DOHH2 (cell line): ENCODE data around the gene IRF7.
A peak's percentile ranks its signal among the peaks of the same experiment; 100 is the strongest.

Experiments
- H3F3A ChIP-seq: fragments of 200-600 bp; sonication (generic), shearing (Covaris generic); 2 replicates; pipeline ENCODE4 v1.6.0; 2016; ENCODE audit warnings: antibody characterized with exemption, mild to moderate bottlenecking; ENCODE audit not compliant: control insufficient read depth, insufficient read depth
- H3K27ac ChIP-seq: fragments of 200-600 bp; sonication (generic); 2 replicates; pipeline ENCODE4 v1.5.1; 2014; ENCODE audit warnings: low read depth, mild to moderate bottlenecking, low read length, moderate library complexity
- H3K27me3 ChIP-seq: fragments of 200-600 bp; sonication (generic); 2 replicates; pipeline ENCODE4 v1.6.1; 2014; ENCODE audit warnings: mild to moderate bottlenecking, low read length, mixed read lengths; ENCODE audit not compliant: control insufficient read depth
- H3K36me3 ChIP-seq: fragments of 200-600 bp; sonication (generic); 2 replicates; pipeline ENCODE4 v1.6.1; 2014; ENCODE audit warnings: mild to moderate bottlenecking, low read length, moderate library complexity, mixed read lengths; ENCODE audit not compliant: control insufficient read depth
- H3K4me1 ChIP-seq: fragments of 200-600 bp; sonication (generic); 2 replicates; pipeline ENCODE4 v1.6.1; 2014; ENCODE audit warnings: mild to moderate bottlenecking, low read length, mixed read lengths; ENCODE audit not compliant: control insufficient read depth
- H3K4me2 ChIP-seq: fragments of 200-600 bp; sonication (generic); 2 replicates; pipeline ENCODE4 v1.6.0; 2014; ENCODE audit warnings: mild to moderate bottlenecking, low read length, moderate library complexity
- H3K4me3 ChIP-seq: fragments of 200-600 bp; sonication (generic); 2 replicates; pipeline ENCODE4 v1.5.1; 2014; ENCODE audit warnings: mild to moderate bottlenecking, low read length, mixed read lengths
- H3K79me2 ChIP-seq: fragments of 200-600 bp; sonication (generic); 2 replicates; pipeline ENCODE4 v1.6.1; 2014; ENCODE audit warnings: mild to moderate bottlenecking, low read length, mixed read lengths; ENCODE audit not compliant: control insufficient read depth
- H3K9me2 ChIP-seq: fragments of 200-600 bp; sonication (generic); replicated peaks from 2 replicates; pipeline ENCODE4 v1.6.1; 2014; ENCODE audit warnings: mild to moderate bottlenecking, low read length, mixed read lengths; ENCODE audit not compliant: control insufficient read depth
- H3K9me3 ChIP-seq: fragments of 200-600 bp; sonication (generic); 2 replicates; pipeline ENCODE4 v1.6.1; 2014; ENCODE audit warnings: antibody characterized with exemption, low read length, mixed read lengths; ENCODE audit not compliant: control insufficient read depth, insufficient read depth
- H4K20me1 ChIP-seq: fragments of 200-600 bp; sonication (generic); 2 replicates; pipeline ENCODE4 v1.6.0; 2014; ENCODE audit warnings: low read depth, mild to moderate bottlenecking, antibody characterized with exemption, low read length, moderate library complexity; ENCODE audit not compliant: control insufficient read depth, insufficient read depth
- CTCF ChIP-seq: fragments of 200-600 bp; sonication (generic); IDR thresholded peaks from one replicate; pipeline ENCODE4 v1.5.1; 2014; ENCODE audit warnings: antibody characterized with exemption, mild to moderate bottlenecking, low read depth, low read length; ENCODE audit not compliant: poor library complexity, severe bottlenecking
- EZH2phosphoT487 ChIP-seq: fragments of 200-600 bp; sonication (generic); IDR thresholded peaks from 2 replicates; pipeline ENCODE4 v1.6.1; 2017; ENCODE audit warnings: borderline replicate concordance, mild to moderate bottlenecking, antibody characterized with exemption, low read length, moderate library complexity, mixed read lengths

The IRF7 gene

DNA sequence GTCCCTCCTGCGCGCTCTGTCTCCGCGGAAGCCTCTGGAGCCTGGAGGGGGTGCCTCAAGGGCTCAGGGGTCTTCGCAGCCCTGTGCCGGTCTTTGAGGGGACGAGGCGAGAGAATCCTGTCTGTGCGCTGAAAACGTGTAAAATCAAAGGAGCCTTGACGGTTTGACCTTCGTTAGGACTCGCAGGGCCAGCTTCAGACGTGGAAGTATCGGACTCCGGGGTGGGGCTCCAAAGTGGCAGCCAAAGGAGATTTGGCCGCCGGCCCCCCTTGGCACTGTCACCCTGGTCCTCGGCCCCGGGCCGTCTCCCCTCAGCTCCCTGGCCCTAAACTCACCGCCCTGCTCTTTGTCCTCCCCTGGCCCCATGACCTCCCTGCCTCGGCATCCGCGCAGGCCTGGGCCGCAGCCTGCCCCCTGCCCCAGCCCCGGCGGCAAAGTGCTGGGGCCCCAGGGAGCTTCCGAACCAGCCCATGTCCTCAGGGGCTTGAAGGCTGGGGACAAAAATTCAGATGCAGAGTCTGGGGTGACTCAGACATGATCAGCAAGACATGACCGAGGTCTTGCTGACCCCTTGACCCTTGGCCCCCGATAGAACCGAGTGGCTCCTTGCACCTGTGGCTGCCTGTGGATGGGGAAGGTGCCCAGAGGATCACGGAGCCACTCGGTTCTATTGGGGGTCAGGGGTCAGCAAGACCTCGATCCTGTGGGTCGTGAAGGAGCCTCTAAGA is 46.4 kb downstream of the IRF7 start:
- H3K27ac ChIP-seq, result no peak overlapping the region
- peak overlapping the region; percentile 72 for H3K4me3 ChIP-seq
- no peaks in the 10 kb centered on the region for H3K9me3 ChIP-seq
- H3K27me3 ChIP-seq, result 0 out of 2 replicates have a peak, but pooled peaks cover 2% of the 10 kb centered on the region
- no peaks in the 10 kb centered on the region for H4K20me1 ChIP-seq
- no peaks in the 10 kb centered on the region for H3F3A ChIP-seq
- peak overlapping the region; percentile 70 for H3K4me2 ChIP-seq
- peaks cover 10% of the 10 kb centered on the region for H3K79me2 ChIP-seq
- H3K9me2 ChIP-seq, result no peaks in the 10 kb centered on the region
- TF ChIP-seq CTCF, result no peak
- no peak for TF ChIP-seq EZH2phosphoT487
- peaks cover 15% of the 10 kb centered on the region for H3K36me3 ChIP-seq
- H3K4me1 ChIP-seq, result peaks cover 22% of the 10 kb centered on the region

DNA sequence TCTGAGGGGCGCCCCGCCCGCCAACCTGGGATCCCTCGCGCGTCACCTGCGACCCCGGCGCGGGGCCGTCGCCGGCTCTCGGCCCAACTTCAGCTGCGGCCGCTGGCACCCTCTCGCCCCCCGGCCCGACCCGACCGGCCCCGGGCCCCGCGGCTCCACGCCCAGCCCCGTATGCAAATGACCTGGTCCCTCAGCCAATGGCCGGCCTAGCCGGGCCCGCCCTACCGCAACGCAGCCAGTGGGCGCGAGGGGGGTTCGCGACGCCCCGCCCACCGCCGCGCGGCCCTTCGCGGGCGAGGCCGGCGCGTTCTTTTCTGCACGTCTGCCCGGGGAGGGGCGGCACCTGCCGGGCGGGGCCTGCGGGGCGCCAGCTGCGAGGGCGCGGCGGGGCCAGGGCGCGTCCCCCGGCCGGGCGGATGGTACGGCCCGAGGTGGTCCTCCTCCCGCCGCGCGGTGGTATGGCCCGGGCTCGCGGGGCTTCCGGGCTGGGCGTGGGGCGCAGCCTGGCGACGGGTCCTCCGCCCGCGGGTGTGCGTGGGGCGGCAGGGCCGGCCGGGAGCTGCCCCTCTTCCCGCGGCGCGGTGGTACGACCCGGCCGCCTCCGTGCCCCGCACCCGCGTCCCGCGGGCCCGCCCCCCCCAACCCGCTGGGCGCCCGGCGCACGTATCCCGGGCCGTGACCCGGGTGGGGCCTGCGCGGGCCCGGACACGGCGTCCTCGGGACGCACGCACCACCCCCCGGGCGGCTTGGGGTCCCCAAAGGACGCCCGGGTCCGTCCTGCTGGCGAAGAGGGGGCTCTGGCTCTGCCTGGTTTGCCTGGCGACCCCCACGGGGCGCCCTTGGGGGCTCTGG is 47.2 kb downstream of the IRF7 start:
- peaks cover 19% of the 10 kb centered on the region for H3K4me1 ChIP-seq
- peak overlapping the region; percentile 79 for H3K4me2 ChIP-seq
- TF ChIP-seq CTCF (no peak), EZH2phosphoT487 (no peak)
- 0 out of 2 replicates have a peak, but pooled peaks cover 2% of the 10 kb centered on the region for H3K27me3 ChIP-seq
- no peaks in the 10 kb centered on the region for H3K9me3 ChIP-seq
- H3K27ac ChIP-seq, result no peak overlapping the region
- H3K79me2 ChIP-seq, result peaks cover 10% of the 10 kb centered on the region
- no peaks in the 10 kb centered on the region for H3K9me2 ChIP-seq
- peak overlapping the region; percentile 89 for H3K4me3 ChIP-seq
- no peaks in the 10 kb centered on the region for H4K20me1 ChIP-seq
- H3F3A ChIP-seq, result no peaks in the 10 kb centered on the region
- H3K36me3 ChIP-seq, result peaks cover 15% of the 10 kb centered on the region

DNA sequence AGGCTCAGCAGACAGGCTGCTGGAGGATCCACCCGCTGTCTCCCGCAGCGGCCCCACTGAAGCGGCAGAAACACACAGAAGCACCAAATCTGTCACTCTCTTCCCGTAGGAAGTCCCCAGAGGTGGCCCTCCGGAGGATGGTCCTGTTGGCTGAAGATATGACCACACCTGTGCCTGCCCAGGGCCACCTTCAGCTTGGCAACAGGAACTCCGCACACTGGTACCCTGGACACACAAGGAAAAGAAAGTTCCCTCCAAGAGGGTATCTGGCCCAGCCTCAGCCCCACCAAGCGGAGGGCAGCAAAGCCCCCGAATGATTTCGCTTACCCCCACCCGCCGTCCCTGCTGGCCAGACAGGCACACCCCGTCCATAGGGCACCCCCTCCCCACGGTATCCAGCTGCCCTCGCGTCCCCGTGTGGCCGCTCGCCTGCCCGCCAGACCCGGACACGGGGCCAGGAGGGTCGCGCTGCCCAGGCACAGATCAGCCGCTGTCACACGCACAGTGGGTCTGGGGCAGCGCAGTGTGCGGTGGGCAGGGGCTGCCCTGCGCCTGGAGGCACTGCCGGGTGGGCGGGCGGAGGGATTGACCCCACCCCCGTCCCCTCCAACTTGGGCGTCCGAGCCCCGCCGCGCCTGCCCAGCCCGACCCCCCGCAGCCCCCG is 48.0 kb downstream of the IRF7 start:
- no peaks in the 10 kb centered on the region for H3F3A ChIP-seq
- H3K27ac ChIP-seq, result no peak overlapping the region
- no peak for TF ChIP-seq EZH2phosphoT487
- TF ChIP-seq CTCF, result no peak
- peaks cover 15% of the 10 kb centered on the region for H3K36me3 ChIP-seq
- peaks cover 19% of the 10 kb centered on the region for H3K4me1 ChIP-seq
- H3K9me3 ChIP-seq, result no peaks in the 10 kb centered on the region
- H3K4me2 ChIP-seq, result peak overlapping the region; percentile 79
- peak overlapping the region; percentile 89 for H3K4me3 ChIP-seq
- H3K27me3 ChIP-seq, result 0 out of 2 replicates have a peak, but pooled peaks cover 2% of the 10 kb centered on the region
- peaks cover 10% of the 10 kb centered on the region for H3K79me2 ChIP-seq
- H3K9me2 ChIP-seq, result no peaks in the 10 kb centered on the region
- no peaks in the 10 kb centered on the region for H4K20me1 ChIP-seq
